HG03139 (cell line): ENCODE measurements around the gene CTNNBL1.
A peak's percentile ranks its signal among the peaks of the same experiment; 100 is the strongest.
"Not testable (repeated sequence)": the region's sequence is repeated elsewhere in the genome, so short reads cannot be mapped to it uniquely, and the experiment has no call there.

Experiments
- ATAC-seq: cut with Tn5 transposase; IDR thresholded peaks from one replicate; pipeline ENCODE4 v1.9.1; 2021; ENCODE audit not compliant: unreplicated experiment

CTNNBL1 gene

GRCh38 chr20:37693635-37694626, at the start of gene CTNNBL1:
CTNNBL1 (plus strand) TSS chr20:37694030; CDS start chr20:37694123, 93 bp downstream.
- ATAC-seq: peak; percentile 85

- ATAC-seq: no peak
These were observed 49.2 kb upstream of the CTNNBL1 start for GRCh38 chr20:37644605-37645004.

- no peak for ATAC-seq
These were observed 45.9 kb upstream of the CTNNBL1 start for GRCh38 chr20:37647946-37648345.

- no peak for ATAC-seq
These were observed 44.8 kb upstream of the CTNNBL1 start for GRCh38 chr20:37649017-37649416.

GRCh38 chr20:37649676-37650370, 44.0 kb upstream of the CTNNBL1 start:
- ATAC-seq: no peak

GRCh38 chr20:37650661-37651060, 43.2 kb upstream of the CTNNBL1 start:
- ATAC-seq: no peak

GRCh38 chr20:37651932-37652331, 41.9 kb upstream of the CTNNBL1 start:
- ATAC-seq: no peak

- ATAC-seq: no peak
These were observed 36.9 kb upstream of the CTNNBL1 start for GRCh38 chr20:37656945-37657344.

- ATAC-seq: no peak
These were observed 35.7 kb upstream of the CTNNBL1 start for GRCh38 chr20:37657924-37658804.

GRCh38 chr20:37661519-37661918, 32.3 kb upstream of the CTNNBL1 start:
- ATAC-seq: no peak

GRCh38 chr20:37662308-37662707, 31.5 kb upstream of the CTNNBL1 start:
- ATAC-seq: no peak

GRCh38 chr20:37664595-37664994, 29.2 kb upstream of the CTNNBL1 start:
- ATAC-seq: not testable (repeated sequence)

GRCh38 chr20:37668166-37668565, 25.7 kb upstream of the CTNNBL1 start:
- no peak for ATAC-seq

- ATAC-seq: no peak
These were observed 24.6 kb upstream of the CTNNBL1 start for GRCh38 chr20:37669062-37669772.

GRCh38 chr20:37669773-37670236, 24.0 kb upstream of the CTNNBL1 start:
- ATAC-seq: no peak

GRCh38 chr20:37670351-37670791, 23.5 kb upstream of the CTNNBL1 start:
- no peak for ATAC-seq

GRCh38 chr20:37672143-37672542, 21.7 kb upstream of the CTNNBL1 start:
- no peak for ATAC-seq

- ATAC-seq: no peak
These were observed 20.4 kb upstream of the CTNNBL1 start for GRCh38 chr20:37673444-37673843.

GRCh38 chr20:37676440-37676839, 17.4 kb upstream of the CTNNBL1 start:
- no peak for ATAC-seq
